GM18502 (cell line): ENCODE results near the gene HSDL1.

Experiments used
- ATAC-seq: cut with Tn5 transposase; IDR thresholded peaks from one replicate; pipeline ENCODE4 v1.9.1; 2021; ENCODE audit warnings: mild to moderate bottlenecking; ENCODE audit not compliant: unreplicated experiment, poor library complexity

HSDL1 gene

DNA sequence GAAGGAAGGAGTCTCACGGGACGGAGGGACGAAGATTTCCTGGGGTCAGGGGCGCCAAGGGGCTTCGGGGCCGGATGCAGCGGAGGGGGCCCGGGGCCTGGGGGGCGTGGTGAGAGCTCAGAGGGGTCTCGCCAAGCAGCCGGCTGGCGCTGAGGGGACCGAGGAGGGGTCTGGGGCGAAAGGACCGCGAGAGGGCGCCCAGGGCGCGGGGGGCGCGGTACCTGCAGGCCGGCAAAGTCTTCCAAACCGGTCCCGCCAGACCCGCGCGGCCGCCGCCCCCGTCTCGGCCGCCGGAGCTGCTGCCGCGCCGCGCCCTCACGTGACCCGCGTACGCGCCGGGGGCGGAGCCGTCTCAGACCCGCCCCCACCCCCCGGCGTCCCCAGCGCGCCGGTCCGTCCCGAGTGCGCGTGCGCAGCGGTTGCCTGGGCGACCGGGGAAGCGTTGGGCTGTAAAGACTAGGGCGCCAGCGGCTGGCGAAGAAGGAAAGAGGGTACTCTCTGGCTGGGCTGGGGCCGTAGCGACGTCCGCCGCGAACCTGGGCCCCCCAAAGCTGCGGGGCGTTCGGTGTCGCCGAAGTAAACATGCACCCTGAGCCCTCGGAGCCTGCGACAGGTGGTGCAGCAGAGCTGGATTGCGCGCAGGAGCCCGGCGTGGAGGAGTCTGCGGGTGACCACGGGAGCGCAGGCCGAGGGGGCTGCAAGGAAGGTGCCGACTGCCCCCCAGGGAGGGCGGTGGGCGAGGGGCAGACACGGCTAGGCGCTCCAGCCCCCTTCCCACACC lies at the start of gene HSDL1, which contains the start of gene DNAAF1:
Gene HSDL1, minus strand, starts transcription at position 319 of the 781 bp plus-strand sequence. CDS start 13,856 bp downstream, outside the sequence.
Gene DNAAF1, plus strand, starts transcription at position 450 of the 781 bp plus-strand sequence. Its CDS starts 133 bp downstream, at position 583.
- peak; percentile 87 for ATAC-seq

DNA sequence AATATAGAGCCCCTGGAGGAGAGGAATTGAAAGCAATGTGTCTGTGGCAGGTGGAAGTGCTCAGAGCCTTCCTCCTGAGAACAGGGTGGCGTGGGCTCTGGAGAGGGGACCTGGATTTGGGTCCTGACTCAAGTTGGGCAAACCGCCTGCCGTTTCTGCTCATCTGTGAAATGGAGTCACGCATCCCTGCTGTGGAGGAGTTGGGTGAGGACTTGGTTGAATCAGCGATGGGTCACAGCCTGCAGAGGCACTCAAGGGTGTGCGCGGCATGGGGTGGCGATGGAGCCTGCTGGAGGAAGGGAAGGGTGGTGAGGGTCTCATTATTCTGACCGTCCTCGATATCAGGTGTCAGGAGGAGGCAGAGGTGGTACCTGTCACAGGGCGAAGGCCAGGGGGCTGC lies 49.0 kb upstream of the HSDL1 start:
- ATAC-seq: no peak

DNA sequence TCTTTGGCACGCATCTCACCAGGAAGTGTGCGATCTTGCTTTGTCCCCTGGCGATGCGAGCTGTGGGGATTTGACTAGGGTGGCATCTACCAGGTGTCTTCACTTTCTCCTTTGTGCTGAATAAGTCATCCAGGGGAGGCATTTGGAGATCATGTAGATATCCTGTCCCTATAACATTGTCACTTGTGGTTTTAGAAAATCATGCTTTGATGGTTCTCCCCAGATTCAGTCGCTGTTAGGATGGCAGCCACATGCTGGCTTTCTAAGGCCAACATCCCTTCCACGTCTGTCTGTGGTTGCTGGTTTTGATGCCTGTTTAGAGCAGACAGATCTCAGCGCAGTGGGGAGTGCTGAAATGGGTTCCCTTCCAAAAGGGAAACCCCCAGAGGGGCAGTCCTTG lies 48.5 kb upstream of the HSDL1 start:
- ATAC-seq: no peak

DNA sequence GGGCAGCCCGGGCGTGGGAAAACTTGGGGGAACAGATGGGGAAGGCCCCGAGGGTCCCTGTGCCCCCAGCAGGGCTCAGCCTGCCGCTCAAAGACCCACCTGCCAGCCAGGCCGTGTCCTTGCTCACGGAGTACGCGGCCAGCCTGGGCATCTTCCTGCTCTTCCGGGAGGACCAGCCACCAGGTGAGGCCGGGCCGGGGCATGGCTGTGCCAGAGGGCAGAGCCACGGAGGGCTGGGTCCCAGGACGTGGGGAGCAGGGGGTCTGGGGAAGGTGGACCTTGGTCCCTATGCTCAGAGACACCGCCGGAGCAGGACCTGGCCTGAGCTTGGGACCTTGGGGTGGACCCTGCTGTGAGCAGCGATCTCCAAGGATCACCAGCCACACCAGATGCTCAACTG lies 46.5 kb upstream of the HSDL1 start:
- ATAC-seq: no peak

DNA sequence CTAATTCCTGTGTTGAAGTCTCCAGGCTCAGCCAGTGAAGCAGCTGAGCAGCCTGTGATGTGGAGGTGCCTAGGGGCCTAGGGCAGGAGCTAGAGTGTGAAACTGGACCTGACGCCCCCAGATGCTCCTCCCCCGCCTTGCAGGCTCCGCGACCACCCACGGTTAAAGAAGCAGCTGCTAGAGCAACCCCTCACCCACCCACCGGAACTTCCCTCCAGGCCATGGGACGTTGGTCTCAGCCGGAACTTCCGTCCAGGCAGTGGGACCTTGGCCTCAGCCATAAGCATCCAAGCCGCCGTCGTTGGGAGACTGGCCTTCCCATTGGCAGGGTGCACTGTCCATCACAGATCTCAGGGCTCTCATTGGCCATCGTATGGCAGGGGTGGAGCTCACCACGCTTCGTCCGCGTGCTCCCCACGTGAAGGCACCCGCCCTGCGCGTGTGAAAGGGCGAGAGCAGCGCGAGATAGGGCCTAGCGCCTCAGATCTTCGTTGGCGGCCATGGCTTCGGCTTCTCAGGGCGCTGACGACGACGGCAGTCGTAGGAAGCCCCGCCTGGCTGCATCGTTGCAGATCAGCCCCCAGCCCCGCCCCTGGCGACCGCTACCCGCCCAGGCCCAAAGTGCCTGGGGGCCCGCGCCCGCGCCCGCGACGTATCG lies 45.9 kb upstream of the HSDL1 start, which contains the start of gene ADAD2:
Gene ADAD2, plus strand, starts transcription at position 427 of the 658 bp plus-strand sequence. Its CDS starts 74 bp downstream, at position 501.
- ATAC-seq: no peak

DNA sequence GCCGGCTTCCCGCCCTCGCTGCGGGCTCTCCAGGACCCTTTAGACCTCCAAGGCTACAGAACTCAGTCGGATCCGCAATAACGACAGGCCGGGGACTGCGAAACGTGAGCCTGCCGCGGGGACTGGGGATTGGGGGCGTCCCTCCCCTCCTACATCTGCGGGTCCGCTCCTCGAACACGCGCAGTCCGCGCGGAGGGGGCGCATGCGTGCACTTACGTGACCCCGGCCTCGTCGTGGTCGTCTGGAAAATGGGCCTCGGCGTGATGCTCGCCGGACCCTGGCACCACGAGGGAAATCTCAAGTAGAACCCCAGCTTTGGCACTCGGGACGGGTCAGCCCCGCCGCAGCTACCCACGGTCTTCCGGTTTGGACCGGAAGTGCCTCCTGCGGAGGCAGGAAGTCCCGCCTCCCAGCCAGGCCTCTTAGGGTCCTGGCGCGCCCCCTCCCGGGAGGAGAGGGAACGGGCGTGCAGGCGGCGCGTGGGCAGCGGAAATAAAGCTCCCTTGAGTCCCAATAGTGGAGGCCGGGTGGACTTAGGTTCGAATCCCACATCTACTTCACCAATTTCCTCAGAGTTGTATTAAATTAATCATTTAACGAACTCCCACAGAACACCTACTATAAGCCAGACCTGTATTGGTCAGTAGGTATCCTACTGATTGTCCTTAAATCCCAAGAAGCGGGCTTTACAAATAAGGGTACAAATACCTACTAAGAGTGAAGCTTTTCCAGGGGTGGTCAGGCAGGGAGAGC lies 41.9 kb upstream of the HSDL1 start, which contains the start of gene TAF1C:
Gene TAF1C, minus strand, starts transcription at position 373 of the 753 bp plus-strand sequence. CDS start 2,069 bp downstream, outside the sequence.
- ATAC-seq: peak; percentile 96

DNA sequence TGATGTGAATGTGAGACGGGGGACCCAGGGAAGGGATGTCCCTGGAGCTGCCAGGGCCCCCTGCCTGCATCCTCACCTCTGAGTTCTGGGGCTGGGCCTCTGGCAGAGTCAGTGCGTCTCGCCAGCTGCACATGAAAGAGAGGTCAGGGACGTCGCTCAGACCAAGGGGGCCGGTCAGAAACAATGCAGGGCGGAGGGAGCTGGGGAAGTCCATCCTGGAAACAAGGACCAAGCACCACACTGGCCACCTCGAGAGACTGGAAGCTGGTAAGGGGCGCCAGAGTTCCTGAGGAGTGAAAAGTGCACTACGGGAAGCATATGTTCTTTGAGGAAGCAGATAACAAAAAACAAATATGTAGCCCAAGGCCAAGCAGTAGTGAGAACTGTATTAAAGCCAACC lies 39.8 kb upstream of the HSDL1 start:
- ATAC-seq: no peak

DNA sequence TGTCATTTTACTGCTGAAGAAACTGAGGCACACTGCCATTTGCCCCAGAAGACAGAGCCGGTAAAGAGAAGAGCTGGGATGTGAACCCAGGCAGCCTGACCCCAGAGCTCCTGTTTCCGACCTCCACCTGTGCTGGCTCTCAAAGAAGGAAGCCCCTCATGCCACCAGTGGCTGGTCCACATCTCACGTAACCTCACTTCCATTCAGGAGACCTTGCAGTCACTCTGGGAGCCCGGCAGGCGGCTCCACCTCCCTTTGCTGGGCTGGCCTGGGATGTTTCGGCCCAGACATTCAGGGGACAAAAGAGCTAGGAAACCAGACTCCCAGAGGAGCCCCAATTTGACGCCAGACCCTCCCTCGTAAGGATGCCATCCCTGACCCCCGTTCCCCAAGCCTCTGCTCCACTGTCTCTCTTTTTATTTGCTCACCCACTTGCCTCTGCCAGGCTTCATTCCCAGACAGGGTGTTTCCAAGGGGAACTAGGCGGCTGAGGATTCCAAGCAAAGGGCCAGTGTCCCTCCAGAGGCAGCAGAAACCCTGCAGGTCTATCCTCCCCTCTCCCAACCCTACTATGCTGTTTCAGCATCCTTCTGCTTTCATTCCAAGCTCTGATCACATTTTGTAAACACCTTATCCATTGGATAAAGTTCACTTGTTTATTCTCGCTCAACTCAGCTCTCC lies 39.1 kb upstream of the HSDL1 start:
- ATAC-seq: no peak

DNA sequence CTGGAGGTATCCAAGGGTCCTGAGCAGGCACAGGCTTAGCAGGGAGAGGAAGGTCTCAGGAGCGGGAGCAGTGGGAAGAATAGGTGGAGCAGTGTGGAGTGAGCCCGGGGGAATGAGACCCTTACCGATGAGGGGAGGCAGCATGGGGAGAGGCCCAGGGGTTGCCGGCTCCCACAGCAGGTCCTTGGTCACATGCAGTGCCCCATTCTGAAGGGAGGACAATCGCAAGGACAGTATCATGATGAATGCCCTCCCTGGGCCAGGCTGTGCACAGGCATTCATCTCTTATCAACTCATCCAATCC lies 38.5 kb upstream of the HSDL1 start:
- ATAC-seq: no peak

DNA sequence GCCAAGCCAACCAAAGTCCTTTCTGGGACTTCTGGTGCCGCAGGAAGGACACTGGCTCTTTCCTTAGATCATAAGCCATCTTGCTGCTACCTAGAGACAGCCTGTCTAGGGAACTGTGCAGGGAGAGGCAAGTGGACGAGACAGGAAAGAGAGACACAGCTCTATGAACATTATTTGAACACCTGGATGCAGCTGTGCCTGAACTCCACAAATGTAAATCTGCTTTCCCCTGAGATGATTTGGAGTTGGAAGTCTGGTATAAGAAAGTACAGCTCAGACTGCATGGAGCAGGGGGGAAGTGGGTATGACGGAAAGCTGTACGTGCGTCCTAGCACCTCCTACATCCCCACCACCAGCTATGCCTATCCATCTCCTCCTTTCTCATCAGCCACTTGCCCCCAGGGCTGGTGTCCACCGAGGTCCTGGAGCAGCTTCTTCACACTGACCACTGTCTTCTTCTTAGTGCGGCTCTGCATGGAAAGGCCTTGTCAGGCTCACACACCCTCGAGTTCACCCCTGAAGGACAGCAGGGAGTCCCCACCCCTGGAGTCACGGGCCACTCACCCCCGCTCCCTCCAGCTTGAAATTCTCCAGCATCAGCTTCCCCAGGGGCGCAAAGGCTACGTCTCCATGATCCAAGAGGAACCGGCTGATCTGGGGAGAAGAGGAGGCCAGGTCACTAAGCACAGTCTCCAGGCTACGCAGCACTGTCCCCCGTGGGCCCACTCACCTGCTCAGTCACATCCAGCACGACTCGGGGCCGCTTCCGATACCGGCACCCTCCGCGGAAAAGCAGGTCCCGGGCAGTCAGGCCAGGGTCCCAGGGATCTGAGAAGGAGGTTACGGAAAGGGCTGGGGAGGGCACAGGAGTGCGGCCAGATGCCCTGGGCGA lies 37.9 kb upstream of the HSDL1 start:
- ATAC-seq: no peak

DNA sequence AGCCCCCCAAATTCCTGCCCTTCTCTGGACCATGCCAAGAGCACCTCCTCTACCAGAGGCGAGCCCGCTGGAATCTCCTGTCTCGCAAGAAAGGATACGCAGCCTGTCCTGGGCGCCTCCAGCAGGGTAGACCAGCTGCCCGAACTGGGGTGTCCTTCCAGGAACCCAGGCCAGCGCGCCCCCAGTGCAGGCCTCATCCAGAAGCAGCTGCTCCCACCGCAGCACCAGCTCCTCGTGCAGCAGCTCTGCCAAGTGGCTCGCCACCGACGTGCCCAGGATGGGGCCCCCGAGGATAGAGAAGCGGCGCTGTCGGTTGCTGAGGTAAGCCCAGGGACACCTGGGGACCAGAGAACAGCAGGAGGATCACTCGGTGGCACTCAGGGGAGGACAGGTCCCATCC lies 37.1 kb upstream of the HSDL1 start:
- ATAC-seq: no peak

DNA sequence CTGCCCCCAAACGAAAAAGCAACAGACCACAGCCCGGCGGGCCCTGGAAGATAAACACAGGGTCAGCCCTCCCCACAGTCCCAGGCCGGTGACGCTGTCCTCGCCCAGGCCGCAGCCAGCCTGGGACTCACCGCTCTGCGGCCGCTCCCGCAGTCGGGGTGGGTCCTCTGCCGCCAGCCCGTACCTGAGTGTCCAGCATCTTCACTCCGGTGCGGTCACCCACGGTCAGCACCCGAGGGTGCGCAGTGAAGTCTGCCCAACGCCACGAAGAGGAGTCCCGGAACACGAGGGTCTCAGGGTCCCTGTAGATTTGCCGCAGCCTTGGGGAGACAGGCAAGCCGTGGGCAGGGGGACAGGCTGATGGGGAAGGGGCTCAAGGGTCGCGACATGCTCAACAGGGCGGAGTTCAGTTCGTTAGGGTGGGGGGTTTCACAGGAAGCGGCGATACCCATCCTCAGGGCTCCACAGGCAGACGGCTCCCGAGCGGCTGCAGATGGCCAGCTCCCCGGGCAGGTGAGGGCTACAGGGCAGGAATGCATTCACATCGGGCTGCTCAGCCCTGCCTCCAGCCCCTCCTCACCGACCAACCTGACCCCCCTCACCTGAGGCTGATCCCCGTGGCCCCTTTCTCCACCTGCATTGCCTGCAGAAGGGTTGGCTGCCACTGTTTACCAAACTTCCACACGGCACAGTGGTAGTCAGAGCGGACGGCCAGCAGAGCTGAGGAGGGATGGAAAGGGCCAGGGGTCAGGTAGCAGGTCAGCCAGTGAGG lies 36.4 kb upstream of the HSDL1 start:
- ATAC-seq: no peak

DNA sequence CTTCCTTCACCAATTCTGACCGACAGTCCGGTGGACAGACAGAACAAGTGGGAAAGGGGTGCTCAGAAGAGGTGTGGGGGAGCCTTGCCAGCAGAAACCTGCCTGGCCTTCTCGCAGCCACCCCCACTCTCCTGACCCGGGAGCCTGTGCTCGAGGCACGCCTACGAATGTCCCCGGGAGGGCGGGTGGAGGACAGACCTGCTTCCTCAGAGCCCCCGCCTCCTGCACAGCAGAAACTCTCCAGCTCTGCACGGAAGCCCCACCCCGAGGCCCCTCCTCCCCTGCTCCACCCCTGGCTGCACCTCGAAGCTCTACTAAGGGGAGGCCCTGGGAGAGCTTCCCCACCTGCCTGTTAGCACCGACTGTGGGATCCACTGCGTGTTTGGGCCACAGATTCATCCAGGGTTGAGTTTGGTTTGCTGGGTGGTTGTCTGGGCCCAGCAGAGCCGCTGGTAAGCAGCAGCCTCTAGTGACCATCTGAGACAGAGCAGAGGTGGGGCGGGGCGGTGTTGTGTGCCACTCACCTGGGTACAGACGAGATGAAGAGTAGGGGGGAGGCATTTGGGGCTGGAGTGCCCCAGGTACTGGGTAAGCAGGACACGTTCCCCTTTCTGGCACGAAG lies 35.7 kb upstream of the HSDL1 start:
- no peak for ATAC-seq

DNA sequence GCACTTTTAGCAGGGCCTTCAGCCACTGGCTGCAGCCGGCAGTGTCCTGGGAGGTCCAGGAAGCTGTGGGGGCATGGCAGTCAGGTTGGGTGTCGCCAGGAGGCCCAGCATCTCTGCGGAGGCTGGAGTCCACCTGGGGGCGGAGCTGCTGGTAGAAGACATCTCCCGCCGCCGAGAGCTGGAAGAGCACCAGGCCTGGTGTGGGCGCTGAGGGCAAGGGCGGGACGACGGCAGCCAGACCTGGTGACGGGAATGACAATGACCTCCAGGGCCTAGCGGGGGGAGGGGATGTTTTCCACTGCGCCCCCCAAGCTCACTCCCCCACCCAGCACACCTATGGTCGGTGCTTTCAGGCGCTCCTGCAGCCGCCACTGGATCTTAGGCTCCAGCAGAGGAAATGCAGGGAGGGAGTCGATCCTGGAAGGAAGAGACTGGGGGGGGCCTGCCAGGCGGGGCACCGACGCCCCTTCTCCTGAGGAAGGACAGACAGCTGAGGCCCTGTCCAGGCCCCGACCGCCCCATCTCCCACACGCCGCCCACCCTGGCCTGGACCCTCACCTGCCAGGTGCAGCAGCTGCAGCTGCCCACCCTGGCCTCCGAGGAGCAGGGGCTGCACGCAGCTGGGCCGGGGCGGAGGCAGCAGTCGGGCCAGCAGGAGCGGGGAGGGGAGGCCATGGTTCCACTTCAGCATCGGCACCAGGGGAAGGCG lies 34.8 kb upstream of the HSDL1 start:
- ATAC-seq: no peak

DNA sequence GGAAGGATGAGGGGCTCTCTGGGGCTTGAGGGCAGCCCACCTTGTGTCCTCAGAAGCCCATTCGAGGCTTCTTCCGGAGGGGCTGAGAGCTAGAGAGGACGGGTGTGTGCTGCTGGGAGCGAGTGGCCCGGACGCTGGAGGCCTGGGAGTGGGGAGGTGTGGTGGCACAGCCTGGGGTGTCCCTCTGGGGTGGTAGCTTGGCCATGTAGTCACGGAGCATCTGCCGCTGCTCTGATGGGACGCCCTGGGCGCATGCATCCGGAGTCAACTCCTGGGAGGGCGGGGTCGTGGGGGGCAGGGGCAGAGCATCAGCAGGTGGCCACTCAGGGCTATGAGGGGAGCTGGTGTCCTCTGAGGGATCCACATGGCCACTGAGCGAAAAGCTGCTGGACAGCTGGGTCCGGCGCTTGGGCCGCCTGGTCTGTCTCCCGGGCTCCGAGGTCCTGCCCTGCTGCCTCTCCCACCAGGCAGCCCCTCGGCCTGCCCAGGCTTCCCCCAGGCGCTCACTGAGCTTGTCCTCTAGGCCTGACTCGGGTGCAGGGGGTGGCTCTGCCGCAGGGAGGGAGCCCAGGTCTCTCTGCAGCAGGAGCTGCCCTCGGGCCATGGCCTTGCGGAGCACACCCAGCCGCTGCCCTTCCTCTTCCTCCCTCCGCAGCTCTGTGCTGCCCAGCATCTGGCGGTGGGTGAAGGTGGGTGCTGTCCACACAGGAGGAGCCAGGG lies 34.1 kb upstream of the HSDL1 start:
- no peak for ATAC-seq

DNA sequence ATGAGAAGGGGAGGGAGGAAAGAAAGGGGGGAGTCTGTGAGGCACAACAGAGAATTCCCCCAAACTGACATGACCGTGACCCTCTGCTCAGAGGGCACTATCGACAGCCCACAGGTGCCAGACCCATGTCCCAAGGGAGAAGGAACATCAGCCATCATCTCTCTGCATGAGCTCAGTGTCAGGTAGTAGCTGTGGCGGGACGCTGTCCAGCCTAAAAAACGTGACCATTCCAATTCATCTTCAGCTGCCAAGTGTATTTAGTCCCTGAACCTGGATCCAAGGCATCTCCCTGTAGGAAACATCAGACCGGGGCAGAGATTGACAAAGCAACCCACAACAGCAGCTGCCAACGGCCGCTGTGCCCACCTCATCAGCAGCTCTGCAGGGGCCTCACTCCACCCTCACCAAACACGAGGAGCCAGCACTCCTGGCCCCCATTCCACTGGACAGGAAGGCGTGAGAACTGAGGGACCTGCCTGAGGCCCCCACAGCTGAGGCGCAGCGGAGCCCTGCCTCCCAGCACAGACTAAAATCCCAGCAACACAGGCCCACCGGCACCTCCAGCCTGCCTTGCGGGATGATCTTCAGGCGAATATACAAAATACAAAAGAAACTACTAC lies 33.3 kb upstream of the HSDL1 start:
- no peak for ATAC-seq

DNA sequence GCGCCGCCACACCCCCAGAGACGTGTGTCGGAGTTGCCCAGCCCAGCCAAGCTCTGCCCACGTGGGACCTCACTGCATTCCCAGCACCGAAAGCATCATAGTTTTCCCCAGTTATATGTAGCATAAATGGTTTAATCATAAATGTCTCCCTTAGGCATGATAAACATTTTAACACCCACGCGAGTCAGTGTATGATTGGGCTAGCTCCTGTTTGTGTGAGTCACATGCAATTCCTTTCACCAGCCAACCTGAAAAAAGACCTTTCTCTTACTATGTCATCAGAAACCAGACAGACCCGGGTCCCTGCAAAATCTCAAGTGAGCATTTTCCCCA lies 32.7 kb upstream of the HSDL1 start:
- ATAC-seq: no peak
